Thyroid gland (tissue), 4 donors: Measurements from ENCODE around the gene ZNF777.

Source experiments
- POLR2A ChIP-seq, 2 donors: fragments of 450-650 bp; IDR thresholded peaks; one replicate each; pipeline ENCODE4 v1.6.1; 2017; ENCODE audit warnings: antibody characterized with exemption in 2 of 2, mild to moderate bottlenecking in 2 of 2, moderate library complexity in 1 of 2
- TF ChIP-seq, protein P1 (sequence below), 6 experiments: fragments of 200-600 bp in 3 of 6; fragments of 450-650 bp in 3 of 6; sonication (generic) in 3 of 6; IDR thresholded peaks; one replicate each; pipeline ENCODE4 v1.5.1; 2016 to 2019; ENCODE audit warnings: antibody characterized with exemption in 6 of 6, mild to moderate bottlenecking in 2 of 6, inconsistent platforms in 1 of 6, moderate library complexity in 1 of 6

DNA sequence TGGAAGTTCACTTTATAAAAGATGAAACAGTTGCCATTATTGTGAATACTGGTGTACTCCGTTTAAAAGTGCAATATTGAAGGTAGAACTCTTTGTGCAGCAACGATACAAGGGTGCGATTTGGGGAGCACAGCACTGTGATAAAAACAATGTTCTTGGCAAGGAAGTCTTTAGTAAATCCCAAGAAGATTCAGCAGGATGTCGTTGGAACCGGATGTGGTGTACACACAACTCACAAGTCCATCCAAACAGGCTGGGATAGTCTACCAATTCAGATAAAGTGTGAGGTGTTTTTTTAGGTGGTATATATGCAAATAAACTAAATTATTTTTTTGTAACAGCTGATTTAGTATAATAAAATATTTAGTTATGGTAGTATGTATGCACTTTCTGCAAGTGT is 46.7 kb downstream of the ZNF777 start:
- TF ChIP-seq, protein P1, sequence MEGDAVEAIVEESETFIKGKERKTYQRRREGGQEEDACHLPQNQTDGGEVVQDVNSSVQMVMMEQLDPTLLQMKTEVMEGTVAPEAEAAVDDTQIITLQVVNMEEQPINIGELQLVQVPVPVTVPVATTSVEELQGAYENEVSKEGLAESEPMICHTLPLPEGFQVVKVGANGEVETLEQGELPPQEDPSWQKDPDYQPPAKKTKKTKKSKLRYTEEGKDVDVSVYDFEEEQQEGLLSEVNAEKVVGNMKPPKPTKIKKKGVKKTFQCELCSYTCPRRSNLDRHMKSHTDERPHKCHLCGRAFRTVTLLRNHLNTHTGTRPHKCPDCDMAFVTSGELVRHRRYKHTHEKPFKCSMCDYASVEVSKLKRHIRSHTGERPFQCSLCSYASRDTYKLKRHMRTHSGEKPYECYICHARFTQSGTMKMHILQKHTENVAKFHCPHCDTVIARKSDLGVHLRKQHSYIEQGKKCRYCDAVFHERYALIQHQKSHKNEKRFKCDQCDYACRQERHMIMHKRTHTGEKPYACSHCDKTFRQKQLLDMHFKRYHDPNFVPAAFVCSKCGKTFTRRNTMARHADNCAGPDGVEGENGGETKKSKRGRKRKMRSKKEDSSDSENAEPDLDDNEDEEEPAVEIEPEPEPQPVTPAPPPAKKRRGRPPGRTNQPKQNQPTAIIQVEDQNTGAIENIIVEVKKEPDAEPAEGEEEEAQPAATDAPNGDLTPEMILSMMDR (IDR thresholded peaks at IDR 0.05): no peak
- TF ChIP-seq POLR2A (IDR thresholded peaks at IDR 0.05): no peak
